Measurements from ENCODE around the gene ZRANB3. TPM values are rescaled to one million over a fixed set of nuclear protein-coding genes. Genes with fewer than 3 reads are reported as not detected.
"Not testable (repeated sequence)": the region's sequence is repeated elsewhere in the genome, so short reads cannot be mapped to it uniquely, and the experiment has no call there.

ZRANB3 gene
- total RNA-seq, 1 donor from 2014 or later: 8.9 TPM

GRCh38 chr2:135422898-135423297 lies 108.1 kb downstream of the ZRANB3 start:
- no peak for DNase-seq (ENCODE audit: low read depth)
- no peak overlapping the region for H3K27ac Mint-ChIP-seq (ENCODE audit: unreplicated experiment)
- Histone ChIP-seq H3K9me3 (ENCODE audit: insufficient read depth, low read depth, low read length) (no peaks in the 10 kb centered on the region), H3K27me3 (ENCODE audit: insufficient read depth, low read length) (no peaks in the 10 kb centered on the region), H3K9ac (ENCODE audit: low read length) (no peak overlapping the region), H3K4me2 (ENCODE audit: low read length) (no peak overlapping the region), H3K4me3 (ENCODE audit: insufficient read depth, low read depth, low read length) (no peak overlapping the region), H2AFZ (ENCODE audit: low read depth, low read length) (no peak overlapping the region), H3K27ac (ENCODE audit: low read depth, low read length) (no peak overlapping the region), H4K20me1 (ENCODE audit: insufficient read depth, low read length) (peaks cover 4% of the 10 kb centered on the region), H3K36me3 (ENCODE audit: insufficient read depth, low read length) (no peaks in the 10 kb centered on the region), H3K79me2 (ENCODE audit: insufficient read depth, low read length) (no peaks in the 10 kb centered on the region), H3K4me1 (ENCODE audit: insufficient read depth, low read length) (no peaks in the 10 kb centered on the region)
- no peaks in the 10 kb centered on the region for H3K4me1 Mint-ChIP-seq (ENCODE audit: low read depth, unreplicated experiment)
- no peak for TF ChIP-seq EZH2 (IDR thresholded peaks at IDR 0.05; ENCODE audit: insufficient read depth, low read length)
- TF ChIP-seq CTCF (IDR thresholded peaks at IDR 0.05; ENCODE audit: insufficient read depth, low read depth, low read length): no peak
- FAIRE-seq: no peak
- H3K4me3 Mint-ChIP-seq (ENCODE audit: unreplicated experiment): no peak overlapping the region
- H3K9me3 Mint-ChIP-seq (ENCODE audit: unreplicated experiment): no peaks in the 10 kb centered on the region
- H3K36me3 Mint-ChIP-seq (ENCODE audit: low read depth, unreplicated experiment): no peaks in the 10 kb centered on the region
- no peaks in the 10 kb centered on the region for H3K27me3 Mint-ChIP-seq (ENCODE audit: low read depth, unreplicated experiment)

- H3K4me3 ChIP-seq (ENCODE audit: insufficient read depth, low read depth, low read length): no peak overlapping the region
- H3K9ac ChIP-seq (ENCODE audit: low read length): no peak overlapping the region
- no peaks in the 10 kb centered on the region for H3K27me3 ChIP-seq (ENCODE audit: insufficient read depth, low read length)
- no peak overlapping the region for H3K27ac ChIP-seq (ENCODE audit: low read depth, low read length)
- DNase-seq (ENCODE audit: low read depth): no peak
- H3K36me3 ChIP-seq (ENCODE audit: insufficient read depth, low read length): no peaks in the 10 kb centered on the region
- Mint-ChIP-seq H3K27me3 (ENCODE audit: low read depth, unreplicated experiment) (no peaks in the 10 kb centered on the region), H3K4me3 (ENCODE audit: unreplicated experiment) (no peak overlapping the region), H3K36me3 (ENCODE audit: low read depth, unreplicated experiment) (no peaks in the 10 kb centered on the region), H3K4me1 (ENCODE audit: low read depth, unreplicated experiment) (no peaks in the 10 kb centered on the region), H3K27ac (ENCODE audit: unreplicated experiment) (no peak overlapping the region), H3K9me3 (ENCODE audit: unreplicated experiment) (no peaks in the 10 kb centered on the region)
- H3K79me2 ChIP-seq (ENCODE audit: insufficient read depth, low read length): no peaks in the 10 kb centered on the region
- TF ChIP-seq EZH2 (IDR thresholded peaks at IDR 0.05; ENCODE audit: insufficient read depth, low read length): no peak
- TF ChIP-seq CTCF (IDR thresholded peaks at IDR 0.05; ENCODE audit: insufficient read depth, low read depth, low read length): no peak
- no peak for FAIRE-seq
- no peak overlapping the region for H3K4me2 ChIP-seq (ENCODE audit: low read length)
- H4K20me1 ChIP-seq (ENCODE audit: insufficient read depth, low read length): no peaks in the 10 kb centered on the region
- H3K4me1 ChIP-seq (ENCODE audit: insufficient read depth, low read length): no peaks in the 10 kb centered on the region
- H3K9me3 ChIP-seq (ENCODE audit: insufficient read depth, low read depth, low read length): no peaks in the 10 kb centered on the region
- H2AFZ ChIP-seq (ENCODE audit: low read depth, low read length): no peak overlapping the region
Observed at GRCh38 chr2:135411646-135412045, 119.4 kb downstream of the ZRANB3 start.

GRCh38 chr2:135409436-135409835 lies 121.6 kb downstream of the ZRANB3 start:
- Histone ChIP-seq H3K36me3 (ENCODE audit: insufficient read depth, low read length) (no peaks in the 10 kb centered on the region), H4K20me1 (ENCODE audit: insufficient read depth, low read length) (no peaks in the 10 kb centered on the region), H2AFZ (ENCODE audit: low read depth, low read length) (no peak overlapping the region), H3K4me2 (ENCODE audit: low read length) (no peak overlapping the region), H3K9me3 (ENCODE audit: insufficient read depth, low read depth, low read length) (no peaks in the 10 kb centered on the region), H3K27ac (ENCODE audit: low read depth, low read length) (no peak overlapping the region), H3K9ac (ENCODE audit: low read length) (no peak overlapping the region), H3K79me2 (ENCODE audit: insufficient read depth, low read length) (no peaks in the 10 kb centered on the region), H3K4me1 (ENCODE audit: insufficient read depth, low read length) (no peaks in the 10 kb centered on the region), H3K4me3 (ENCODE audit: insufficient read depth, low read depth, low read length) (no peak overlapping the region), H3K27me3 (ENCODE audit: insufficient read depth, low read length) (no peaks in the 10 kb centered on the region)
- no peak overlapping the region for H3K27ac Mint-ChIP-seq (ENCODE audit: unreplicated experiment)
- H3K27me3 Mint-ChIP-seq (ENCODE audit: low read depth, unreplicated experiment): no peaks in the 10 kb centered on the region
- FAIRE-seq (no peak), DNase-seq (ENCODE audit: low read depth) (no peak)
- H3K36me3 Mint-ChIP-seq (ENCODE audit: low read depth, unreplicated experiment): no peaks in the 10 kb centered on the region
- TF ChIP-seq CTCF (IDR thresholded peaks at IDR 0.05; ENCODE audit: insufficient read depth, low read depth, low read length): no peak
- H3K9me3 Mint-ChIP-seq (ENCODE audit: unreplicated experiment): peaks cover 6% of the 10 kb centered on the region
- H3K4me3 Mint-ChIP-seq (ENCODE audit: unreplicated experiment): no peak overlapping the region
- H3K4me1 Mint-ChIP-seq (ENCODE audit: low read depth, unreplicated experiment): no peaks in the 10 kb centered on the region

- not testable (repeated sequence) for H2AFZ ChIP-seq (ENCODE audit: low read depth, low read length); H3K27me3 Mint-ChIP-seq (ENCODE audit: low read depth, unreplicated experiment); H3K9ac ChIP-seq (ENCODE audit: low read length); H3K4me3 Mint-ChIP-seq (ENCODE audit: unreplicated experiment); H3K9me3 ChIP-seq (ENCODE audit: insufficient read depth, low read depth, low read length); DNase-seq (ENCODE audit: low read depth); H3K4me1 ChIP-seq (ENCODE audit: insufficient read depth, low read length); H3K4me2 ChIP-seq (ENCODE audit: low read length); H3K27ac Mint-ChIP-seq (ENCODE audit: unreplicated experiment); H3K79me2 ChIP-seq (ENCODE audit: insufficient read depth, low read length); H3K27me3 ChIP-seq (ENCODE audit: insufficient read depth, low read length); H3K27ac ChIP-seq (ENCODE audit: low read depth, low read length); H3K36me3 ChIP-seq (ENCODE audit: insufficient read depth, low read length); H3K4me3 ChIP-seq (ENCODE audit: insufficient read depth, low read depth, low read length); H3K4me1 Mint-ChIP-seq (ENCODE audit: low read depth, unreplicated experiment); H3K36me3 Mint-ChIP-seq (ENCODE audit: low read depth, unreplicated experiment); H4K20me1 ChIP-seq (ENCODE audit: insufficient read depth, low read length); H3K9me3 Mint-ChIP-seq (ENCODE audit: unreplicated experiment); FAIRE-seq
Observed at GRCh38 chr2:135396259-135396658, 134.8 kb downstream of the ZRANB3 start.
